ENCODE measurements around the gene TTC17. TPM values are rescaled to one million over a fixed set of nuclear protein-coding genes. Genes with fewer than 3 reads are reported as not detected.

The TTC17 gene
- polyA plus RNA-seq, 1 donor (not counting 4 experiments of a cell fraction or from before 2014, with no cell fraction given) = 53.4 TPM

DNA sequence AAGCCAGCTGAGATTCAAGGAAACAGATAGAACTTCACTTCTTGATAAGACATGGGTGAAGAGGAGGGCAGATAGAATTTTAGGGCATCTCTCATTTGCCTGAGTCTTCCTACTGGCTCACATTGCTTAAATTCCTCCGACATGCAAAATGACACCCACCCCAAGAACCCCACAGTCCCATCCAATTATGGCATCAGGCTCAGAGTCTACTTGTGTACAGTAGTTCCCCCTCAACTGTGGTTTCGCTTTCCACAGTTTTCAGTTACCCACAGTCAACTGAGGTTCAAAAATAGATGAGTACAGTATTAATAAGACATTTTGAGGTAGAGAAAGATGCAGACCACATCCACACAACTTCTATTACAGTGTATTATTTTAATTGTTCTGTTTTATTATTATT, 99.8 kb downstream of the TTC17 start:
- H2AFZ ChIP-seq (ENCODE audit: control insufficient read depth, low read length) = no peak overlapping the region
- H3K4me1 ChIP-seq (ENCODE audit: control insufficient read depth, extremely low read depth, insufficient read depth, low read length) = no peaks in the 10 kb centered on the region
- no peaks in the 10 kb centered on the region for H3K27me3 ChIP-seq (ENCODE audit: control insufficient read depth, extremely low read depth, insufficient read depth, low read length)
- H3K36me3 ChIP-seq (ENCODE audit: control insufficient read depth in 2 of 2, extremely low read depth in 1 of 2, insufficient read depth in 2 of 2, low read length in 2 of 2) = peaks cover 6 to 8% of the 10 kb centered on the region in 2 experiments
- H3K9me1 ChIP-seq (ENCODE audit: control insufficient read depth, extremely low read depth, insufficient read depth, low read length) = no peaks in the 10 kb centered on the region
- H3K9me3 ChIP-seq (ENCODE audit: control insufficient read depth, low read depth, low read length) = no peaks in the 10 kb centered on the region
- DNase-seq (ENCODE audit: low read depth, low spot score) (no peak), FAIRE-seq (no peak)
- H4K20me1 ChIP-seq (ENCODE audit: control insufficient read depth, extremely low read depth, insufficient read depth, low read length) = no peaks in the 10 kb centered on the region
- TF ChIP-seq CTCF (optimal IDR thresholded peaks at IDR 0.05 in 1 of 3, IDR thresholded peaks at IDR 0.05 in 1 of 3, conservative IDR thresholded peaks at IDR 0.05 in 1 of 3; ENCODE audit: extremely low read depth in 1 of 3, insufficient read depth in 2 of 3, low read length in 3 of 3) = no peak
- TF ChIP-seq EZH2 (IDR thresholded peaks at IDR 0.05; ENCODE audit: low read length) = no peak
- dilution Hi-C loops (cut with MboI; ENCODE audit: extremely low pct_ligation_motif_present, low sequenced_read_pairs) = no loop called here
- no peaks in the 10 kb centered on the region for H3K79me2 ChIP-seq (ENCODE audit: control insufficient read depth, insufficient read depth, low read length)
- no peak overlapping the region for H3K4me3 ChIP-seq (ENCODE audit: control insufficient read depth in 2 of 3, extremely low read depth in 1 of 3, insufficient read depth in 2 of 3, low read depth in 1 of 3, low read length in 3 of 3)
- H3K27ac ChIP-seq (ENCODE audit: control insufficient read depth, insufficient read depth, low read length) = no peak overlapping the region
- no peak overlapping the region for H3K4me2 ChIP-seq (ENCODE audit: control insufficient read depth, extremely low read depth, insufficient read depth, low read depth, low read length)
- H3K9ac ChIP-seq (ENCODE audit: control insufficient read depth, extremely low read depth, insufficient read depth, low read length) = no peak overlapping the region

DNA sequence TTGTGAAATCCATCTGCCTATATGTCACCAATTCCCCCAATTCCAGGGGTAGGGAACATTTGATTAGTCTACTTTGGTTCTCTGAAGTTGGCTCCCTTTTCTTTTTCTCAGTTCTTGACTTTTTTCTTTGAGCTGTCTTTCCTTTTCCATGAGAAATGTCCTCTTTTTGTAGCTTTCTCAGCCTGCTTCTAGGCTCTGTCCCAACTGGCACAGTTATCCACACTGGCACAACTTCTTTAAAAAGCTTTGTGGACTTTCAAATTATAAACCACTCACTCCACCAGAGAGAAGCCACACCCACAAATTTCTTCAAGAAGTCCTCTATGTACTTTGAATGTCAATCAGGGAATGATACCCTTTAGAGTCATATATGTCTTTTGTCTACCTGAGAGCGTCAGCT, 100.5 kb downstream of the TTC17 start:
- Histone ChIP-seq H3K4me3 (ENCODE audit: control insufficient read depth in 2 of 3, extremely low read depth in 1 of 3, insufficient read depth in 2 of 3, low read depth in 1 of 3, low read length in 3 of 3) (no peak overlapping the region), H3K4me2 (ENCODE audit: control insufficient read depth, extremely low read depth, insufficient read depth, low read depth, low read length) (no peak overlapping the region), H3K27me3 (ENCODE audit: control insufficient read depth, extremely low read depth, insufficient read depth, low read length) (no peaks in the 10 kb centered on the region), H3K9me1 (ENCODE audit: control insufficient read depth, extremely low read depth, insufficient read depth, low read length) (no peaks in the 10 kb centered on the region), H2AFZ (ENCODE audit: control insufficient read depth, low read length) (no peak overlapping the region), H3K79me2 (ENCODE audit: control insufficient read depth, insufficient read depth, low read length) (no peaks in the 10 kb centered on the region), H3K9me3 (ENCODE audit: control insufficient read depth, low read depth, low read length) (no peaks in the 10 kb centered on the region), H3K27ac (ENCODE audit: control insufficient read depth, insufficient read depth, low read length) (no peak overlapping the region), H3K36me3 (ENCODE audit: control insufficient read depth in 2 of 2, extremely low read depth in 1 of 2, insufficient read depth in 2 of 2, low read length in 2 of 2) (peaks cover 6 to 7% of the 10 kb centered on the region in 2 experiments), H3K4me1 (ENCODE audit: control insufficient read depth, extremely low read depth, insufficient read depth, low read length) (no peaks in the 10 kb centered on the region), H3K9ac (ENCODE audit: control insufficient read depth, extremely low read depth, insufficient read depth, low read length) (no peak overlapping the region), H4K20me1 (ENCODE audit: control insufficient read depth, extremely low read depth, insufficient read depth, low read length) (no peaks in the 10 kb centered on the region)
- dilution Hi-C loops (cut with MboI; ENCODE audit: extremely low pct_ligation_motif_present, low sequenced_read_pairs) = no loop called here
- DNase-seq (ENCODE audit: low read depth, low spot score) = no peak
- no peak for FAIRE-seq
- no peak for TF ChIP-seq CTCF (optimal IDR thresholded peaks at IDR 0.05 in 1 of 3, IDR thresholded peaks at IDR 0.05 in 1 of 3, conservative IDR thresholded peaks at IDR 0.05 in 1 of 3; ENCODE audit: extremely low read depth in 1 of 3, insufficient read depth in 2 of 3, low read length in 3 of 3)
- no peak for TF ChIP-seq EZH2 (IDR thresholded peaks at IDR 0.05; ENCODE audit: low read length)
